HEK293T (cell line): ENCODE results near the gene FCRL4.

Experiments used
- BHLHE40 ChIP-seq: fragments of 450-650 bp; IDR thresholded peaks from 2 replicates; pipeline ENCODE4 v1.6.1; 2016; ENCODE audit warnings: mild to moderate bottlenecking, moderate library complexity, borderline replicate concordance
- CTBP1 ChIP-seq: fragments of 450-650 bp; IDR thresholded peaks from 2 replicates; pipeline ENCODE4 v1.6.1; 2016; ENCODE audit warnings: borderline replicate concordance
- FOXA1 ChIP-seq: fragments of 450-650 bp; IDR thresholded peaks from 2 replicates; pipeline ENCODE4 v1.6.1; 2016; ENCODE audit warnings: mild to moderate bottlenecking
- FOXK2 ChIP-seq: fragments of 450-650 bp; IDR thresholded peaks from 2 replicates; pipeline ENCODE4 v1.6.1; 2016; ENCODE audit warnings: mild to moderate bottlenecking
- HDGF ChIP-seq: fragments of 450-650 bp; IDR thresholded peaks from 2 replicates; pipeline ENCODE4 v1.6.1; 2017; ENCODE audit warnings: antibody characterized with exemption, borderline replicate concordance
- L3MBTL2 ChIP-seq: fragments of 450-650 bp; conservative IDR thresholded peaks from 2 replicates; pipeline ENCODE4 v1.6.1; 2016; ENCODE audit warnings: mild to moderate bottlenecking
- NFRKB ChIP-seq: fragments of 450-650 bp; IDR thresholded peaks from 2 replicates; pipeline ENCODE4 v1.6.1; 2016; ENCODE audit warnings: mild to moderate bottlenecking, moderate library complexity
- PKNOX1 ChIP-seq: fragments of 450-650 bp; IDR thresholded peaks from 2 replicates; pipeline ENCODE4 v1.6.1; 2016
- SP1 ChIP-seq: fragments of 450-650 bp; IDR thresholded peaks from 2 replicates; pipeline ENCODE4 v1.6.1; 2017
- SUZ12 ChIP-seq: fragments of 450-650 bp; IDR thresholded peaks from 2 replicates; pipeline ENCODE4 v1.6.1; 2016; ENCODE audit warnings: mild to moderate bottlenecking
- TARDBP ChIP-seq: fragments of 450-650 bp; IDR thresholded peaks from 2 replicates; pipeline ENCODE4 v1.6.1; 2016

DNA sequence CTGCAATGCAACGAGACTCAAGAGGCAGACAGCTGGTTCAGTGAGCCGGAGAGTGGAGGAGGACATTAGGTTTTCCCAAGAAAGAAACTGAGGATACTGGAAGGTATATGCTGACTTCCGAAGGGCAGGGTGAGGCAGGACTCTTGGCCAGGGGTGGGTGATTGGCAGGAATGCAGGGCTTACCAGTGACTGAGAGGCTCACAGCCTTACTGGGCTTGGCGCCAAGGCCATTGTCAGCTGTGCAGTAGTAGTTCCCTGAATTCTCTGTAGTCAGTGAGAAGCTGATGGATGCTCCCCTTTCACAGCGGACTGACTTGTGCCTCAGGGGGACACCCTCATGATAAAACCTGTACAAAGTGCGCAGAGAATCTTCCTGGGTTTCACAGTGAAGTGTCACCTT, 55.2 kb downstream of the FCRL4 start:
- no peak for TF ChIP-seq TARDBP
- no peak for TF ChIP-seq NFRKB
- no peak for TF ChIP-seq CTBP1
- no peak for TF ChIP-seq HDGF
- TF ChIP-seq SP1, result no peak
- no peak for TF ChIP-seq FOXK2
- no peak for TF ChIP-seq BHLHE40
- no peak for TF ChIP-seq FOXA1
- TF ChIP-seq L3MBTL2, result no peak
- no peak for TF ChIP-seq PKNOX1
- TF ChIP-seq SUZ12, result no peak
